H1 (cell line): Measurements from ENCODE around the gene HOXD11. TPM values are rescaled to one million over a fixed set of nuclear protein-coding genes. Genes with fewer than 3 reads are reported as not detected.

Experiments used
- CTCF ChIA-PET: fragments of 300-600 bp; sonication (Branson Sonifier 250); formaldehyde crosslinking; loops from one replicate; lab custom pipeline; 2021; ENCODE audit not compliant: partially characterized antibody; lab: Charles Lee
- POLR2A ChIA-PET: fragments of 300-600 bp; sonication (Branson Sonifier 250); formaldehyde crosslinking; loops from one replicate; lab custom pipeline; 2021; ENCODE audit warnings: inconsistent platforms; ENCODE audit not compliant: partially characterized antibody; lab: Charles Lee
- DNase-seq, 2 experiments: peaks; one replicate each; pipeline versions ENCODE4 v3.0.0 to v3.0.0-alpha.2; 2010 to 2022; ENCODE audit warnings: low spot score in 2 of 2, low read depth in 1 of 2, mixed read lengths in 1 of 2
- FAIRE-seq: peaks from 2 replicates; lab custom pipeline; 2011; peaks lifted over from hg19 to GRCh38; lab: Jason Lieb, UNC
- H2AFZ ChIP-seq: 2 replicates; pipeline ENCODE4 v1.8.1; 2012; ENCODE audit warnings: low read length, inconsistent platforms
- H2AK5ac ChIP-seq: 2 replicates; pipeline ENCODE4 v1.6.1; 2013; ENCODE audit warnings: low read depth, low read length
- H2BK120ac ChIP-seq: replicated peaks from 2 replicates; pipeline ENCODE3; 2013; ENCODE audit warnings: low read depth, low read length, inconsistent platforms
- H2BK12ac ChIP-seq: 2 replicates; pipeline ENCODE4 v1.6.1; 2013; ENCODE audit warnings: low read depth, low read length
- H2BK15ac ChIP-seq: 2 replicates; pipeline ENCODE4 v1.6.1; 2013; ENCODE audit warnings: low read length
- H2BK20ac ChIP-seq: 2 replicates; pipeline ENCODE4 v1.6.1; 2013; ENCODE audit warnings: low read length
- H2BK5ac ChIP-seq: 2 replicates; pipeline ENCODE4 v1.6.1; 2013; ENCODE audit warnings: low read depth, low read length
- H3K14ac ChIP-seq: 2 replicates; pipeline ENCODE4 v1.6.1; 2013; ENCODE audit warnings: inconsistent platforms; ENCODE audit not compliant: insufficient read length
- H3K18ac ChIP-seq: 2 replicates; pipeline ENCODE4 v1.6.1; 2013; ENCODE audit warnings: low read length; ENCODE audit errors: extremely low read depth
- H3K23ac ChIP-seq: 2 replicates; pipeline ENCODE4 v1.6.1; 2013; ENCODE audit warnings: inconsistent platforms; ENCODE audit not compliant: insufficient read length
- H3K23me2 ChIP-seq: 2 replicates; pipeline ENCODE4 v1.6.1; 2013; ENCODE audit warnings: low read depth, low read length
- H3K27ac ChIP-seq: 2 replicates; pipeline ENCODE4 v1.6.1; 2011; ENCODE audit warnings: low read depth, low read length, inconsistent platforms
- H3K27me3 ChIP-seq, 4 experiments: replicated peaks in 1 of 4; 1 replicate in 1 of 4; 2 replicates in 3 of 4; pipeline versions ENCODE4 v1.6.1 to v1.8.1; 2011 to 2013; ENCODE audit warnings: low read length in 3 of 4, mild to moderate bottlenecking in 3 of 4, inconsistent platforms in 2 of 4, mixed read lengths in 2 of 4, moderate library complexity in 1 of 4; ENCODE audit not compliant: control insufficient read depth in 3 of 4, insufficient read depth in 3 of 4; ENCODE audit errors: extremely low read depth in 1 of 4
- H3K36me3 ChIP-seq, 4 experiments: 2 replicates each; pipeline versions ENCODE4 v1.6.1 to v1.8.1; 2011 to 2013; ENCODE audit warnings: mild to moderate bottlenecking in 4 of 4, low read length in 3 of 4, moderate library complexity in 2 of 4, control low read depth in 1 of 4, inconsistent platforms in 1 of 4; ENCODE audit not compliant: insufficient read depth in 4 of 4, control insufficient read depth in 2 of 4
- H3K4ac ChIP-seq: replicated peaks from 2 replicates; pipeline ENCODE3; 2013; ENCODE audit warnings: low read length, low read depth, mixed read lengths, inconsistent platforms; ENCODE audit not compliant: insufficient read length
- H3K4me1 ChIP-seq, 4 experiments: replicated peaks in 1 of 4; 1 replicate in 1 of 4; 2 replicates in 3 of 4; pipeline versions ENCODE4 v1.6.1 to v1.8.1; 2011 to 2013; ENCODE audit warnings: low read length in 3 of 4, inconsistent platforms in 2 of 4, mixed read lengths in 1 of 4; ENCODE audit not compliant: insufficient read depth in 4 of 4, control insufficient read depth in 3 of 4
- H3K4me2 ChIP-seq, 2 experiments: 2 replicates each; pipeline versions ENCODE4 v1.6.1 to v1.8.1; 2011 to 2013; ENCODE audit warnings: low read depth in 2 of 2, low read length in 2 of 2, control low read depth in 1 of 2, inconsistent platforms in 1 of 2, mild to moderate bottlenecking in 1 of 2; ENCODE audit not compliant: insufficient read depth in 1 of 2
- H3K4me3 ChIP-seq, 4 experiments: fragments of 200-600, 300-600 bp in 1 of 4; sonication (generic), shearing (Covaris generic), sonication (Bioruptor Twin) in 1 of 4; 2 replicates each; pipeline versions ENCODE4 v1.5.1 to v1.8.1; 2011 to 2016; ENCODE audit warnings: low read length in 4 of 4, low read depth in 3 of 4, control low read depth in 2 of 4, inconsistent platforms in 2 of 4, mild to moderate bottlenecking in 2 of 4, mixed read lengths in 1 of 4, moderate library complexity in 1 of 4; ENCODE audit not compliant: insufficient read depth in 2 of 4; ENCODE audit errors: extremely low read depth in 1 of 4
- H3K56ac ChIP-seq: replicated peaks from 2 replicates; pipeline ENCODE3; 2013; ENCODE audit warnings: low read depth, mild to moderate bottlenecking, mixed read lengths, low read length, inconsistent platforms; ENCODE audit not compliant: insufficient read length
- H3K79me1 ChIP-seq: 2 replicates; pipeline ENCODE4 v1.6.1; 2013; ENCODE audit warnings: low read depth, low read length, control low read depth
- H3K79me2 ChIP-seq, 2 experiments: 2 replicates each; pipeline versions ENCODE4 v1.6.1 to v1.8.1; 2012 to 2013; ENCODE audit warnings: low read length in 2 of 2, mild to moderate bottlenecking in 2 of 2, inconsistent platforms in 1 of 2; ENCODE audit not compliant: insufficient read depth in 2 of 2, control insufficient read depth in 1 of 2
- H3K9ac ChIP-seq, 4 experiments: replicated peaks in 1 of 4; 1 replicate in 1 of 4; 2 replicates in 3 of 4; pipeline versions ENCODE4 v1.6.1 to v1.8.1; 2011 to 2013; ENCODE audit warnings: low read depth in 3 of 4, low read length in 3 of 4, control low read depth in 2 of 4, mild to moderate bottlenecking in 2 of 4, moderate library complexity in 2 of 4, inconsistent platforms in 1 of 4; ENCODE audit errors: extremely low read depth in 1 of 4
- H3K9me3 ChIP-seq, 2 experiments: 2 replicates each; pipeline versions ENCODE4 v1.6.1 to v1.8.1; 2012 to 2013; ENCODE audit warnings: mild to moderate bottlenecking in 2 of 2, moderate library complexity in 2 of 2, control low read depth in 1 of 2, inconsistent platforms in 1 of 2, low read depth in 1 of 2, low read length in 1 of 2, mixed read lengths in 1 of 2; ENCODE audit not compliant: insufficient read depth in 2 of 2
- H4K20me1 ChIP-seq, 2 experiments: replicated peaks in 1 of 2; 2 replicates each; pipeline versions ENCODE3 to v1.8.1; 2011 to 2013; ENCODE audit warnings: inconsistent platforms in 2 of 2, low read length in 2 of 2, mild to moderate bottlenecking in 1 of 2; ENCODE audit not compliant: insufficient read depth in 2 of 2, control insufficient read depth in 1 of 2
- H4K5ac ChIP-seq: 2 replicates; pipeline ENCODE4 v1.6.1; 2013; ENCODE audit warnings: low read length, low read depth, mixed read lengths, inconsistent platforms; ENCODE audit not compliant: insufficient read length
- H4K8ac ChIP-seq: 2 replicates; pipeline ENCODE4 v1.8.0; 2013; ENCODE audit warnings: mild to moderate bottlenecking, moderate library complexity, low read length, inconsistent platforms; ENCODE audit not compliant: insufficient read depth; ENCODE audit errors: extremely low read depth
- H4K91ac ChIP-seq: replicated peaks from 2 replicates; pipeline ENCODE3; 2013; ENCODE audit warnings: low read length, mixed read lengths, inconsistent platforms; ENCODE audit not compliant: insufficient read length
- CBX8 ChIP-seq: fragments of 300-800, 300-1000 bp; sonication (generic); IDR thresholded peaks from 2 replicates; pipeline ENCODE4 v1.7.1; 2016; ENCODE audit warnings: low read depth, low read length, borderline replicate concordance
- CTBP2 ChIP-seq: IDR thresholded peaks from 2 replicates; pipeline ENCODE4 v1.7.0; 2011; ENCODE audit warnings: borderline replicate concordance, mild to moderate bottlenecking, moderate library complexity, mixed read lengths, low read length; ENCODE audit not compliant: insufficient read depth, insufficient read length
- KDM4A ChIP-seq: IDR thresholded peaks from one replicate; pipeline ENCODE4 v1.7.1; 2012; ENCODE audit warnings: low read depth, mild to moderate bottlenecking, moderate library complexity, low read length, inconsistent platforms; ENCODE audit not compliant: severe bottlenecking
- RNF2 ChIP-seq: fragments of 200-900, 300-1000 bp; sonication (generic); IDR thresholded peaks from 2 replicates; pipeline ENCODE4 v1.7.1; 2016; ENCODE audit warnings: borderline replicate concordance, low read depth, mild to moderate bottlenecking, antibody characterized with exemption, low read length; ENCODE audit not compliant: poor library complexity, severe bottlenecking; ENCODE audit errors: missing control alignments
- SP1 ChIP-seq: IDR thresholded peaks from 2 replicates; pipeline ENCODE4 v1.6.1; 2011; ENCODE audit warnings: low read depth, low read length
- WGBS, 2 experiments: shearing (Covaris generic) in 1 of 2; methylation state at CpG; one replicate each; pipeline versions ENCODE4 v1.1.6 to v1.1.7; 2013 to 2015; ENCODE audit warnings: low lambda C conversion rate in 2 of 2, mixed read lengths in 2 of 2, inconsistent platforms in 1 of 2, low coverage in 1 of 2, missing lambda C conversion rate in 1 of 2; ENCODE audit not compliant: insufficient replicate concordance in 2 of 2, insufficient coverage in 1 of 2, insufficient read length in 1 of 2; ENCODE audit errors: extremely low coverage in 1 of 2, missing lambda C conversion rate in 1 of 2; 5-methylcytosine and 5-hydroxymethylcytosine counted together
- polyA plus RNA-seq, 7 experiments: library from polyadenylated mRNA; depleted of rRNA in 3 of 7; stranded (reverse) in 5 of 7; unstranded in 2 of 7; fragments of >200 nt in 5 of 7; fragments of 200-250 nt in 2 of 7; gene quantifications; 1 replicate in 5 of 7; 2 replicates in 1 of 7; 4 replicates in 1 of 7; pipeline versions ENCODE4 v1.2.1 to v1.2.3, GENCODE V29; 2011 to 2013; ENCODE audit warnings: missing spikeins in 2 of 7, mixed read lengths in 2 of 7
- total RNA-seq: library from RNA; stranded (reverse); fragmentation: NEBNext Ultra II Directional; extraction: Animal tissue kit (Norgen Biotek cat#: 25700); gene quantifications from 2 replicates; pipeline ENCODE4 v1.2.1, GENCODE V29; 2021
- TF ChIP-seq, protein P1 (sequence below): IDR thresholded peaks from 2 replicates; pipeline ENCODE4 v1.6.1; 2011; ENCODE audit warnings: low read depth, mild to moderate bottlenecking, low read length; ENCODE audit not compliant: insufficient read depth
- TF ChIP-seq, protein P2 (sequence below): IDR thresholded peaks from 2 replicates; pipeline ENCODE4 v1.6.1; 2012; ENCODE audit warnings: inconsistent platforms

The HOXD11 gene
- total and polyA plus RNA-seq, 2 of the 8 experiments (the other 6 are each of a cell fraction or from before 2014, with no cell fraction given) = not detected

GRCh38 chr2:176104316-176105077 is 2.6 kb upstream of the HOXD11 start:
- H4K8ac ChIP-seq = peak overlapping the region; percentile 79
- ChIA-PET POLR2A (interaction anchor here (0.6 to 2.5 kb wide), 5 partner anchors 8 to 83 kb away, joined by 3 to 12 read pairs (median 4); no protein-coding TSS in a partner anchor), CTCF (interaction anchor here (0.6 to 4.6 kb wide), 12 partner anchors 8 to 972 kb away, joined by 3 to 20 read pairs (median 7); partner anchors contain the start of gene HOXD10)
- H3K79me1 ChIP-seq = no peaks in the 10 kb centered on the region
- DNase-seq (no peak), FAIRE-seq (no peak)
- no peak overlapping the region for H3K14ac ChIP-seq
- no peak overlapping the region for H2AFZ ChIP-seq
- no peak overlapping the region for H2BK20ac ChIP-seq
- peak overlapping the region; percentile 42 to 62 for H3K4me2 ChIP-seq
- H2BK120ac ChIP-seq = no peak overlapping the region
- H3K27ac ChIP-seq = no peak overlapping the region
- peaks cover 98 to 99% (median 99%) of the 10 kb centered on the region in 4 experiments for H3K27me3 ChIP-seq
- H3K56ac ChIP-seq = no peak overlapping the region
- H2BK12ac ChIP-seq = peak overlapping the region; percentile 94; the same call in 1 of the 2 replicates
- 3% methylated on average over 42 of the region's 56 CpGs; no CpG with 5 or more reads in 1 of the 2 experiments for WGBS, 2 experiments
- no peak overlapping the region for H3K23ac ChIP-seq
- 0 out of 2 replicates have a peak overlapping the region, but pooled peaks have one; percentile 24 for H2BK5ac ChIP-seq
- H3K79me2 ChIP-seq = no peaks in the 10 kb centered on the region
- no peak overlapping the region for H3K9ac ChIP-seq
- H3K23me2 ChIP-seq = 0 out of 2 replicates have a peak, but pooled peaks cover 2% of the 10 kb centered on the region
- no peak overlapping the region for H2AK5ac ChIP-seq
- H3K4me3 ChIP-seq = peak overlapping the region in 1 of 4 experiments; percentile 50; a peak in 2 of 8 replicates
- H3K4ac ChIP-seq = no peak overlapping the region
- H3K18ac ChIP-seq = peak overlapping the region; percentile 78
- H3K4me1 ChIP-seq = peaks cover 0 to 27% (median 14%) of the 10 kb centered on the region in 4 experiments; a peak in 6 of 7 replicates
- H4K91ac ChIP-seq = no peak overlapping the region
- no peaks in the 10 kb centered on the region for H3K9me3 ChIP-seq
- H3K36me3 ChIP-seq = peaks cover 0 to 4% (median 0%) of the 10 kb centered on the region in 4 experiments; a peak in 1 of 8 replicates
- H4K20me1 ChIP-seq = peaks cover 10 to 46% of the 10 kb centered on the region in 2 experiments
- H2BK15ac ChIP-seq = no peak overlapping the region
- H4K5ac ChIP-seq = no peak overlapping the region
- TF ChIP-seq CBX8 = peak; percentile 95; the same call in 1 of the 2 replicates
- TF ChIP-seq, protein P1, sequence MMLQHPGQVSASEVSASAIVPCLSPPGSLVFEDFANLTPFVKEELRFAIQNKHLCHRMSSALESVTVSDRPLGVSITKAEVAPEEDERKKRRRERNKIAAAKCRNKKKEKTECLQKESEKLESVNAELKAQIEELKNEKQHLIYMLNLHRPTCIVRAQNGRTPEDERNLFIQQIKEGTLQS = no peak
- TF ChIP-seq CTBP2 = peak; percentile 18
- TF ChIP-seq SP1 = 0 out of 2 replicates have a peak, but pooled peaks have one; percentile 4
- TF ChIP-seq, protein P2, sequence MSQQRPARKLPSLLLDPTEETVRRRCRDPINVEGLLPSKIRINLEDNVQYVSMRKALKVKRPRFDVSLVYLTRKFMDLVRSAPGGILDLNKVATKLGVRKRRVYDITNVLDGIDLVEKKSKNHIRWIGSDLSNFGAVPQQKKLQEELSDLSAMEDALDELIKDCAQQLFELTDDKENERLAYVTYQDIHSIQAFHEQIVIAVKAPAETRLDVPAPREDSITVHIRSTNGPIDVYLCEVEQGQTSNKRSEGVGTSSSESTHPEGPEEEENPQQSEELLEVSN = peak; percentile 15; the same call in 1 of the 2 replicates
- peak; percentile 77 for TF ChIP-seq KDM4A
- TF ChIP-seq RNF2 = peak; percentile 96
